ENCODE results near the gene MYDGF.

DNA sequence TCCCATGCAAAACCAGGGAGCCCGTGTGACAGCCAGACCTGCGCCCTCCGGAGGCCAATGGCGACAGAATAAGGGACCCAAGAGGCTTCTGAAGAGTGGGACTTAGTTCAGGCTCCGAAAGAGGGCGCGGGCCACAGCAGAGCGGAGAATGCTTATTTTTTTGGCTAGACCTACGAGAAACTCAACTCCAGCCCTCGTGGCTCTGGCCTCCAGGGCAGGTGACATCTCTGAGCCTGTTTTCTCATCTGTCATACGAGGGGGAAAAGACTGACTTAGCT lies 30.5 kb upstream of the MYDGF start:
- TF ChIP-seq, protein P1, sequence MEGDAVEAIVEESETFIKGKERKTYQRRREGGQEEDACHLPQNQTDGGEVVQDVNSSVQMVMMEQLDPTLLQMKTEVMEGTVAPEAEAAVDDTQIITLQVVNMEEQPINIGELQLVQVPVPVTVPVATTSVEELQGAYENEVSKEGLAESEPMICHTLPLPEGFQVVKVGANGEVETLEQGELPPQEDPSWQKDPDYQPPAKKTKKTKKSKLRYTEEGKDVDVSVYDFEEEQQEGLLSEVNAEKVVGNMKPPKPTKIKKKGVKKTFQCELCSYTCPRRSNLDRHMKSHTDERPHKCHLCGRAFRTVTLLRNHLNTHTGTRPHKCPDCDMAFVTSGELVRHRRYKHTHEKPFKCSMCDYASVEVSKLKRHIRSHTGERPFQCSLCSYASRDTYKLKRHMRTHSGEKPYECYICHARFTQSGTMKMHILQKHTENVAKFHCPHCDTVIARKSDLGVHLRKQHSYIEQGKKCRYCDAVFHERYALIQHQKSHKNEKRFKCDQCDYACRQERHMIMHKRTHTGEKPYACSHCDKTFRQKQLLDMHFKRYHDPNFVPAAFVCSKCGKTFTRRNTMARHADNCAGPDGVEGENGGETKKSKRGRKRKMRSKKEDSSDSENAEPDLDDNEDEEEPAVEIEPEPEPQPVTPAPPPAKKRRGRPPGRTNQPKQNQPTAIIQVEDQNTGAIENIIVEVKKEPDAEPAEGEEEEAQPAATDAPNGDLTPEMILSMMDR (IDR thresholded peaks at IDR 0.05; ENCODE audit: insufficient read depth, low read length): no peak
- TF ChIP-seq, protein P2, sequence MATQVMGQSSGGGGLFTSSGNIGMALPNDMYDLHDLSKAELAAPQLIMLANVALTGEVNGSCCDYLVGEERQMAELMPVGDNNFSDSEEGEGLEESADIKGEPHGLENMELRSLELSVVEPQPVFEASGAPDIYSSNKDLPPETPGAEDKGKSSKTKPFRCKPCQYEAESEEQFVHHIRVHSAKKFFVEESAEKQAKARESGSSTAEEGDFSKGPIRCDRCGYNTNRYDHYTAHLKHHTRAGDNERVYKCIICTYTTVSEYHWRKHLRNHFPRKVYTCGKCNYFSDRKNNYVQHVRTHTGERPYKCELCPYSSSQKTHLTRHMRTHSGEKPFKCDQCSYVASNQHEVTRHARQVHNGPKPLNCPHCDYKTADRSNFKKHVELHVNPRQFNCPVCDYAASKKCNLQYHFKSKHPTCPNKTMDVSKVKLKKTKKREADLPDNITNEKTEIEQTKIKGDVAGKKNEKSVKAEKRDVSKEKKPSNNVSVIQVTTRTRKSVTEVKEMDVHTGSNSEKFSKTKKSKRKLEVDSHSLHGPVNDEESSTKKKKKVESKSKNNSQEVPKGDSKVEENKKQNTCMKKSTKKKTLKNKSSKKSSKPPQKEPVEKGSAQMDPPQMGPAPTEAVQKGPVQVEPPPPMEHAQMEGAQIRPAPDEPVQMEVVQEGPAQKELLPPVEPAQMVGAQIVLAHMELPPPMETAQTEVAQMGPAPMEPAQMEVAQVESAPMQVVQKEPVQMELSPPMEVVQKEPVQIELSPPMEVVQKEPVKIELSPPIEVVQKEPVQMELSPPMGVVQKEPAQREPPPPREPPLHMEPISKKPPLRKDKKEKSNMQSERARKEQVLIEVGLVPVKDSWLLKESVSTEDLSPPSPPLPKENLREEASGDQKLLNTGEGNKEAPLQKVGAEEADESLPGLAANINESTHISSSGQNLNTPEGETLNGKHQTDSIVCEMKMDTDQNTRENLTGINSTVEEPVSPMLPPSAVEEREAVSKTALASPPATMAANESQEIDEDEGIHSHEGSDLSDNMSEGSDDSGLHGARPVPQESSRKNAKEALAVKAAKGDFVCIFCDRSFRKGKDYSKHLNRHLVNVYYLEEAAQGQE (IDR thresholded peaks at IDR 0.05; ENCODE audit: insufficient replicate concordance, low read depth): no peak
- no peak for TF ChIP-seq SPI1 (IDR thresholded peaks at IDR 0.05; ENCODE audit: borderline replicate concordance, low read depth)
- TF ChIP-seq GABPA (IDR thresholded peaks at IDR 0.05; ENCODE audit: low read depth): no peak
- no peak for TF ChIP-seq POLR2AphosphoS5 (IDR thresholded peaks at IDR 0.05; ENCODE audit: low read depth)
